PFSK-1 (cell line): ENCODE measurements around the gene RACK1.

Source experiments
- POLR2AphosphoS5 ChIP-seq: IDR thresholded peaks from 2 replicates; pipeline ENCODE4 v1.6.1; 2012; ENCODE audit warnings: low read depth, mild to moderate bottlenecking, control low read depth, low read length, moderate library complexity
- REST ChIP-seq, 2 experiments: IDR thresholded peaks; 2 replicates each; pipeline versions ENCODE4 v1.6.1 to v1.8.0; 2011 to 2012; ENCODE audit warnings: low read depth in 2 of 2, low read length in 2 of 2, control low read depth in 1 of 2, inconsistent platforms in 1 of 2, mild to moderate bottlenecking in 1 of 2, moderate library complexity in 1 of 2; ENCODE audit not compliant: insufficient read depth in 1 of 2
- TAF1 ChIP-seq: IDR thresholded peaks from 2 replicates; pipeline ENCODE4 v1.6.1; 2012; ENCODE audit warnings: low read length, control low read depth, borderline replicate concordance; ENCODE audit not compliant: insufficient read depth

GRCh38 chr5:181242031-181242451 lies 1.7 kb downstream of the RACK1 start:
- TF ChIP-seq TAF1 (no peak), POLR2AphosphoS5 (no peak), REST (IDR thresholded peaks at IDR 0.05; ENCODE audit: insufficient read depth in 1 of 2, low read depth in 2 of 2, low read length in 2 of 2) (no peak)
